ENCODE results near the gene ADGRG2.
A peak's percentile ranks its signal among the peaks of the same experiment; 100 is the strongest.
"Not testable (repeated sequence)": the region's sequence is repeated elsewhere in the genome, so short reads cannot be mapped to it uniquely, and the experiment has no call there.

ADGRG2 gene

GRCh38 chrX:19003756-19004155, 118.5 kb downstream of the ADGRG2 start:
- DNase-seq = no peak

GRCh38 chrX:18998653-18999052, 123.6 kb downstream of the ADGRG2 start:
- no peak for DNase-seq

GRCh38 chrX:18997916-18998315, 124.4 kb downstream of the ADGRG2 start:
- peak; percentile 17 for DNase-seq

GRCh38 chrX:18996536-18996935, 125.7 kb downstream of the ADGRG2 start:
- no peak for DNase-seq

GRCh38 chrX:18995221-18995620, 127.0 kb downstream of the ADGRG2 start:
- peak; percentile 78 for DNase-seq

GRCh38 chrX:18994713-18995112, 127.6 kb downstream of the ADGRG2 start:
- DNase-seq = peak; percentile 86

- DNase-seq = no peak
Observed at GRCh38 chrX:18992829-18993228, 129.4 kb downstream of the ADGRG2 start.

GRCh38 chrX:18985186-18985435, 137.2 kb downstream of the ADGRG2 start:
- no peak for DNase-seq

GRCh38 chrX:18984381-18985185, 137.7 kb downstream of the ADGRG2 start:
- DNase-seq = peak; percentile 71

GRCh38 chrX:18983666-18984380, 138.4 kb downstream of the ADGRG2 start, which contains the start of gene PHKA2:
Gene PHKA2 (minus strand): TSS chrX:18984114. CDS start chrX:18983932, 182 bp downstream.
- DNase-seq = no peak

GRCh38 chrX:18981124-18981807, 141.0 kb downstream of the ADGRG2 start:
- no peak for DNase-seq

GRCh38 chrX:18980262-18980661, 142.0 kb downstream of the ADGRG2 start:
- not testable (repeated sequence) for DNase-seq

GRCh38 chrX:18974993-18975392, 147.3 kb downstream of the ADGRG2 start:
- DNase-seq = no peak

GRCh38 chrX:18973527-18974192, 148.6 kb downstream of the ADGRG2 start:
- DNase-seq = no peak

- no peak for DNase-seq
Observed at GRCh38 chrX:18971506-18971905, 150.8 kb downstream of the ADGRG2 start.

- DNase-seq = no peak
Observed at GRCh38 chrX:18970465-18970864, 151.8 kb downstream of the ADGRG2 start.

GRCh38 chrX:18966624-18967023, 155.6 kb downstream of the ADGRG2 start:
- no peak for DNase-seq

GRCh38 chrX:18964901-18965300, 157.4 kb downstream of the ADGRG2 start:
- peak; percentile 6 for DNase-seq

GRCh38 chrX:18964026-18964425, 158.2 kb downstream of the ADGRG2 start:
- DNase-seq = no peak

GRCh38 chrX:18962329-18962728, 159.9 kb downstream of the ADGRG2 start:
- DNase-seq = no peak

GRCh38 chrX:18961686-18962085, 160.6 kb downstream of the ADGRG2 start:
- peak; percentile 9 for DNase-seq

GRCh38 chrX:18956303-18957032, 165.8 kb downstream of the ADGRG2 start:
- no peak for DNase-seq
